Liver (tissue), 9 donors: ENCODE data around the gene GNLY. TPM values are rescaled to one million over a fixed set of nuclear protein-coding genes. Genes with fewer than 3 reads are reported as not detected.

Experiments used
- DNase-seq: peaks from one replicate; pipeline ENCODE4 v3.0.0-alpha.2; 2017; ENCODE audit warnings: low spot score
- H3K27ac ChIP-seq, 2 donors: one replicate each; pipeline ENCODE4 v1.7.0; 2013; ENCODE audit warnings: inconsistent platforms in 2 of 2, low read length in 2 of 2, control low read depth in 1 of 2, low read depth in 1 of 2, mild to moderate bottlenecking in 1 of 2
- H3K27me3 ChIP-seq, 4 donors: one replicate each; pipeline versions ENCODE4 v1.6.1 to v1.7.0; 2013; ENCODE audit warnings: low read length in 3 of 4, inconsistent platforms in 1 of 4, mild to moderate bottlenecking in 1 of 4, moderate library complexity in 1 of 4; ENCODE audit not compliant: control insufficient read depth in 4 of 4, insufficient read depth in 4 of 4
- H3K36me3 ChIP-seq, 4 donors: one replicate each; pipeline versions ENCODE4 v1.6.1 to v1.7.0; 2013; ENCODE audit warnings: low read length in 3 of 4, mild to moderate bottlenecking in 3 of 4, low read depth in 1 of 4, moderate library complexity in 1 of 4; ENCODE audit not compliant: control insufficient read depth in 4 of 4, insufficient read depth in 3 of 4
- H3K4me1 ChIP-seq, 4 donors: one replicate each; pipeline versions ENCODE4 v1.6.1 to v1.7.0; 2013; ENCODE audit warnings: low read length in 3 of 4, mild to moderate bottlenecking in 3 of 4, moderate library complexity in 1 of 4; ENCODE audit not compliant: control insufficient read depth in 4 of 4, insufficient read depth in 4 of 4
- H3K4me3 ChIP-seq, 3 donors: one replicate each; pipeline versions ENCODE4 v1.6.1 to v1.7.0; 2013; ENCODE audit warnings: low read length in 3 of 3, control low read depth in 1 of 3, low read depth in 1 of 3, mild to moderate bottlenecking in 1 of 3
- H3K9ac ChIP-seq, 2 donors: one replicate each; pipeline ENCODE4 v1.7.0; 2013; ENCODE audit warnings: low read length in 2 of 2, mild to moderate bottlenecking in 2 of 2, moderate library complexity in 2 of 2, control low read depth in 1 of 2, low read depth in 1 of 2
- H3K9me3 ChIP-seq, 4 donors: one replicate each; pipeline versions ENCODE4 v1.6.1 to v1.7.0; 2013; ENCODE audit warnings: low read length in 3 of 4; ENCODE audit not compliant: control insufficient read depth in 4 of 4
- ATF3 ChIP-seq: IDR thresholded peaks from 2 replicates; pipeline ENCODE4 v1.6.1; 2016; ENCODE audit warnings: antibody characterized with exemption
- CTCF ChIP-seq: fragments of 150-350 bp; IDR thresholded peaks from 2 replicates; pipeline ENCODE4 v1.5.1; 2017; ENCODE audit warnings: improper control_type of control experiment, low read depth, low read length; ENCODE audit not compliant: missing input control
- EGR1 ChIP-seq, 2 donors: IDR thresholded peaks; 2 replicates each; pipeline ENCODE4 v1.6.1; 2016 to 2018; ENCODE audit warnings: antibody characterized with exemption in 2 of 2, low read depth in 2 of 2
- FOXA1 ChIP-seq: IDR thresholded peaks from 2 replicates; pipeline ENCODE4 v1.6.1; 2016; ENCODE audit warnings: antibody characterized with exemption
- FOXA2 ChIP-seq: IDR thresholded peaks from 2 replicates; pipeline ENCODE4 v1.6.1; 2016; ENCODE audit warnings: antibody characterized with exemption
- GABPA ChIP-seq, 2 donors: IDR thresholded peaks in 1 of 2; conservative IDR thresholded peaks in 1 of 2; 2 replicates each; pipeline ENCODE4 v1.6.1; 2016; ENCODE audit warnings: antibody characterized with exemption in 2 of 2, mild to moderate bottlenecking in 1 of 2, moderate library complexity in 1 of 2
- HNF4A ChIP-seq, 2 donors: conservative IDR thresholded peaks; 2 replicates each; pipeline ENCODE4 v1.6.1; 2016; ENCODE audit warnings: antibody characterized with exemption in 2 of 2, mild to moderate bottlenecking in 2 of 2
- HNF4G ChIP-seq: IDR thresholded peaks from 2 replicates; pipeline ENCODE4 v1.6.1; 2016; ENCODE audit warnings: antibody characterized with exemption
- JUND ChIP-seq, 2 donors: IDR thresholded peaks; 2 replicates each; pipeline ENCODE4 v1.6.1; 2016; ENCODE audit warnings: antibody characterized with exemption in 2 of 2
- MAX ChIP-seq: IDR thresholded peaks from 2 replicates; pipeline ENCODE4 v1.6.1; 2016; ENCODE audit warnings: antibody characterized with exemption
- NR2F2 ChIP-seq: IDR thresholded peaks from 2 replicates; pipeline ENCODE4 v1.6.1; 2016; ENCODE audit warnings: antibody characterized with exemption
- RAD21 ChIP-seq, 2 donors: IDR thresholded peaks; 2 replicates each; pipeline ENCODE4 v1.6.1; 2016; ENCODE audit warnings: antibody characterized with exemption in 2 of 2, mild to moderate bottlenecking in 2 of 2
- REST ChIP-seq: IDR thresholded peaks from 2 replicates; pipeline ENCODE4 v1.6.1; 2016; ENCODE audit warnings: antibody characterized with exemption, mild to moderate bottlenecking
- RXRA ChIP-seq, 2 donors: IDR thresholded peaks; 2 replicates each; pipeline ENCODE4 v1.6.1; 2017 to 2018; ENCODE audit warnings: antibody characterized with exemption in 2 of 2, mild to moderate bottlenecking in 1 of 2
- SP1 ChIP-seq: IDR thresholded peaks from 2 replicates; pipeline ENCODE4 v1.6.1; 2018; ENCODE audit warnings: antibody characterized with exemption, mild to moderate bottlenecking
- TAF1 ChIP-seq: conservative IDR thresholded peaks from 2 replicates; pipeline ENCODE4 v1.6.1; 2016; ENCODE audit warnings: antibody characterized with exemption, mild to moderate bottlenecking
- YY1 ChIP-seq: IDR thresholded peaks from 2 replicates; pipeline ENCODE4 v1.6.1; 2016; ENCODE audit warnings: antibody characterized with exemption, mild to moderate bottlenecking
- WGBS: extraction: QIAGEN DNeasy Blood & Tissue Kit; methylation state at CpG from one replicate; pipeline ENCODE4 v1.1.7; 2013; 5-methylcytosine and 5-hydroxymethylcytosine counted together
- polyA plus RNA-seq, 2 donors: library from polyadenylated mRNA; stranded (reverse) in 1 of 2; unstranded in 1 of 2; fragments of 200-250 nt in 1 of 2; fragments of >200 nt in 1 of 2; fragmentation: Nextera tagmentation in 1 of 2; extraction: Ambion mirVana in 1 of 2; gene quantifications; one replicate each; pipeline versions ENCODE4 v1.2.1 to v1.2.3, GENCODE V29; 2013 to 2015
- total RNA-seq, 2 donors: library from RNA; depleted of rRNA; stranded (reverse); fragments of >200 nt; gene quantifications; one replicate each; pipeline ENCODE4 v1.2.3, GENCODE V29; 2014
- TF ChIP-seq, protein P1 (sequence below): IDR thresholded peaks from 2 replicates; pipeline ENCODE4 v1.6.1; 2016; ENCODE audit warnings: antibody characterized with exemption
- donor health status: healthy.
- donor health status: healthy.
- donor health status: healthy.
- donor health status: healthy.
- donor health status: healthy.

GNLY gene
- total and polyA plus RNA-seq, 4 donors, result 0.75 to 4.8 (median 1.3) TPM; not detected in 1

DNA sequence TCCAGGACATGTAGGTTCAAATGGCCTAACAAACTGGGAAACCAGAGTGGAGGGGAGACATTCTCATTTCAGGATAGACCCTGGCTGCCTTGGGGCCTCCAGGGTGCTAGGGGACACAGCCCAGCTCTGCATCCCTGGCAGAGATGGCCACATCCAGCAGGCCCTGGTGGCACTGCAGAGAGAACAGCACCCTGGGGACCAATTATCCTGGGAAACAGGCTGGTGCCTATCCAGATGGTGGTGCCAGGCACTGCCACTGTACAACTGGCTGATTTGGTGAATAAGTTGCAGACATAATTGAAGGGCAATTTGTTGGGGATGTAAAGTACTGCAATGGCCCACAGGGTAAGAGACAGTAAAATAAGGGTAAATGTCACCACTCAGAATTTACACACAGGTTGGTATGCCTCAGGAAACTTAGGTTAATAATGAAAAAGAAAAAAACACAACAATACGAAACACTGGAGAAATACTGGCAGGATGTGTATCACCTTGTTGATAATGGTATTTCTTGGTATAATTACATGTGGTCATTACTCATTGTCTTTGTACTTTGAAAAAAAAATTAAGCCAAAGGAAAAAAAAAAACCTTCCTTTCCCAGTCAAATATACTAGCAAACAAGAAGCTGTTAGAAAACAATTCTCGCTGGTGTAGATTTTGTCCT, 13.3 kb upstream of the GNLY start:
- H3K9me3 ChIP-seq, result no peaks in the 10 kb centered on the region
- no peak for TF ChIP-seq GABPA (IDR thresholded peaks at IDR 0.05 in 1 of 2, conservative IDR thresholded peaks at IDR 0.05 in 1 of 2)
- no peak for TF ChIP-seq YY1
- H3K9ac ChIP-seq, result no peak overlapping the region
- no peaks in the 10 kb centered on the region for H3K36me3 ChIP-seq
- no peak overlapping the region for H3K27ac ChIP-seq
- H3K4me1 ChIP-seq, result peaks cover 2 to 8% (median 5%) of the 10 kb centered on the region in 4 donors
- no peak overlapping the region for H3K4me3 ChIP-seq
- WGBS, result 87% methylated on average over 2 of the region's 2 CpGs
- no peaks in the 10 kb centered on the region for H3K27me3 ChIP-seq
- no peak for DNase-seq

DNA sequence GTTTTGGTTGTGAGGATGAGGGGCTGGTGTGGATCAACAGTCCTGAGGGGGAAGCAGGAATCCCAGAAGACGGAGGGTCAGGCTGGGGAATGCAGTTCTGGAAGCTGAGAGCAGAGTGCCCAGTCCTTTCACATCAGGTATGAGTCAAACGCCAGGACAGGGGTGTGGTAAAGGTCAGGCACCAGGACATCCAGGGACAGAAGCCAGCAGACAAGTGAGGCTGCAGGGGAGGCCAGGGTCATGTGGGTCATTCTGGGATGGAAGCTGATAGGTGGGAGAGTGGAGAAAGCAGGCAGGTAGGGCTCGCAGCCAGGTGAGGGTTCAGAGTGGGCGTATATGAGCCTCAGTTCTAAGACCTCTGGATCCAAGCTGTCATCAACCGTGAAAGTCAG, 12.8 kb upstream of the GNLY start:
- DNase-seq, result no peak
- Histone ChIP-seq H3K9ac (no peak overlapping the region), H3K4me1 (peaks cover 2 to 8% (median 5%) of the 10 kb centered on the region in 4 donors), H3K36me3 (no peaks in the 10 kb centered on the region), H3K27me3 (no peaks in the 10 kb centered on the region), H3K27ac (no peak overlapping the region), H3K9me3 (no peaks in the 10 kb centered on the region), H3K4me3 (no peak overlapping the region)
- WGBS, result 68% methylated on average over 5 of the region's 5 CpGs
- TF ChIP-seq TAF1 (no peak), EGR1 (IDR thresholded peaks at IDR 0.05; ENCODE audit: low read depth in 2 of 2) (no peak), FOXA2 (no peak), REST (no peak), FOXA1 (no peak), MAX (no peak), CTCF (no peak), YY1 (no peak), HNF4A (conservative IDR thresholded peaks at IDR 0.05) (peak; percentile 33 to 35), HNF4G (no peak), RAD21 (IDR thresholded peaks at IDR 0.05) (no peak), RXRA (IDR thresholded peaks at IDR 0.05) (peak; percentile 68 to 71), GABPA (IDR thresholded peaks at IDR 0.05 in 1 of 2, conservative IDR thresholded peaks at IDR 0.05 in 1 of 2) (no peak), JUND (IDR thresholded peaks at IDR 0.05) (no peak), SP1 (peak; percentile 40), NR2F2 (peak; percentile 60), ATF3 (no peak)
- TF ChIP-seq, protein P1, sequence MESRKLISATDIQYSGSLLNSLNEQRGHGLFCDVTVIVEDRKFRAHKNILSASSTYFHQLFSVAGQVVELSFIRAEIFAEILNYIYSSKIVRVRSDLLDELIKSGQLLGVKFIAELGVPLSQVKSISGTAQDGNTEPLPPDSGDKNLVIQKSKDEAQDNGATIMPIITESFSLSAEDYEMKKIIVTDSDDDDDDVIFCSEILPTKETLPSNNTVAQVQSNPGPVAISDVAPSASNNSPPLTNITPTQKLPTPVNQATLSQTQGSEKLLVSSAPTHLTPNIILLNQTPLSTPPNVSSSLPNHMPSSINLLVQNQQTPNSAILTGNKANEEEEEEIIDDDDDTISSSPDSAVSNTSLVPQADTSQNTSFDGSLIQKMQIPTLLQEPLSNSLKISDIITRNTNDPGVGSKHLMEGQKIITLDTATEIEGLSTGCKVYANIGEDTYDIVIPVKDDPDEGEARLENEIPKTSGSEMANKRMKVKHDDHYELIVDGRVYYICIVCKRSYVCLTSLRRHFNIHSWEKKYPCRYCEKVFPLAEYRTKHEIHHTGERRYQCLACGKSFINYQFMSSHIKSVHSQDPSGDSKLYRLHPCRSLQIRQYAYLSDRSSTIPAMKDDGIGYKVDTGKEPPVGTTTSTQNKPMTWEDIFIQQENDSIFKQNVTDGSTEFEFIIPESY, result no peak
